MM.1S (cell line): ENCODE data around the gene HINT2.

ENCODE experiments used
- DNase-seq: peaks from one replicate; pipeline ENCODE4 v3.0.0-alpha.2; 2015
- H2AFZ ChIP-seq: fragments of 300-600 bp; sonication (generic); 2 replicates; pipeline ENCODE4 v1.6.0; 2016; ENCODE audit warnings: antibody characterized with exemption, low read length
- H3F3A ChIP-seq: fragments of 300-600 bp; sonication (generic); 2 replicates; pipeline ENCODE4 v1.6.1; 2016; ENCODE audit warnings: mild to moderate bottlenecking, antibody characterized with exemption, low read length, moderate library complexity, mixed read lengths; ENCODE audit not compliant: insufficient read depth
- H3K27ac ChIP-seq: fragments of 300-600 bp; sonication (generic); 2 replicates; pipeline ENCODE4 v1.5.1; 2016; ENCODE audit warnings: mild to moderate bottlenecking, low read length
- H3K27me3 ChIP-seq: fragments of 300-600 bp; sonication (generic); replicated peaks from 2 replicates; pipeline ENCODE4 v1.6.0; 2016; ENCODE audit warnings: low read length; ENCODE audit not compliant: insufficient read depth
- H3K36me3 ChIP-seq: fragments of 300-600 bp; sonication (generic); replicated peaks from 2 replicates; pipeline ENCODE4 v1.6.1; 2016; ENCODE audit warnings: mild to moderate bottlenecking, low read length, mixed read lengths; ENCODE audit not compliant: insufficient read depth
- H3K4me1 ChIP-seq: fragments of 300-600 bp; sonication (generic); 2 replicates; pipeline ENCODE4 v1.6.1; 2016; ENCODE audit warnings: low read length, mixed read lengths
- H3K4me2 ChIP-seq: fragments of 300-600 bp; sonication (generic); 2 replicates; pipeline ENCODE4 v1.6.0; 2016; ENCODE audit warnings: low read depth, low read length
- H3K4me3 ChIP-seq: fragments of 300-600 bp; sonication (generic); 2 replicates; pipeline ENCODE4 v1.5.1; 2016; ENCODE audit warnings: low read length, mixed read lengths
- H3K79me2 ChIP-seq: fragments of 300-600 bp; sonication (generic); 2 replicates; pipeline ENCODE4 v1.6.1; 2016; ENCODE audit warnings: mixed run types, low read length, mixed read lengths
- H3K9ac ChIP-seq: fragments of 300-600 bp; sonication (generic); 2 replicates; pipeline ENCODE4 v1.6.1; 2016; ENCODE audit warnings: low read length, mixed read lengths
- H3K9me2 ChIP-seq: fragments of 300-600 bp; sonication (generic); replicated peaks from 2 replicates; pipeline ENCODE4 v1.6.1; 2016; ENCODE audit warnings: mild to moderate bottlenecking, low read length, mixed read lengths; ENCODE audit not compliant: insufficient read depth
- H3K9me3 ChIP-seq: fragments of 300-600 bp; sonication (generic); replicated peaks from 2 replicates; pipeline ENCODE4 v1.6.1; 2016; ENCODE audit warnings: mild to moderate bottlenecking, low read length, mixed read lengths; ENCODE audit not compliant: insufficient read depth
- H4K20me1 ChIP-seq: fragments of 300-600 bp; sonication (generic); 2 replicates; pipeline ENCODE4 v1.6.1; 2016; ENCODE audit warnings: mild to moderate bottlenecking, low read length, moderate library complexity, mixed read lengths; ENCODE audit not compliant: insufficient read depth
- CTCF ChIP-seq: fragments of 300-600 bp; sonication (generic); IDR thresholded peaks from 2 replicates; pipeline ENCODE4 v1.5.1; 2016; ENCODE audit warnings: antibody characterized with exemption, low read length, mixed read lengths
- EZH2 ChIP-seq: fragments of 300-600 bp; sonication (generic); optimal IDR thresholded peaks from 2 replicates; pipeline ENCODE3; 2017; ENCODE audit warnings: low read depth, mild to moderate bottlenecking, antibody characterized with exemption, low read length, mixed read lengths
- EZH2phosphoT487 ChIP-seq: fragments of 300-600 bp; sonication (generic); IDR thresholded peaks from 2 replicates; pipeline ENCODE4 v1.6.1; 2018; ENCODE audit warnings: antibody characterized with exemption, low read length

The HINT2 gene

GRCh38 chr9:35814106-35814840 lies 569 bp downstream of the HINT2 start:
- peak; percentile 81 for DNase-seq
- peak overlapping the region; percentile 90 for H3K27ac ChIP-seq
- H3K9me2 ChIP-seq, result no peaks in the 10 kb centered on the region
- peaks cover 25% of the 10 kb centered on the region for H3K4me1 ChIP-seq
- H3F3A ChIP-seq, result peaks cover 30% of the 10 kb centered on the region; the same call in 1 of the 2 replicates
- no peaks in the 10 kb centered on the region for H3K36me3 ChIP-seq
- H4K20me1 ChIP-seq, result no peaks in the 10 kb centered on the region
- H3K27me3 ChIP-seq, result no peaks in the 10 kb centered on the region
- peak overlapping the region; percentile 90; the same call in 1 of the 2 replicates for H2AFZ ChIP-seq
- H3K4me3 ChIP-seq, result peak overlapping the region; percentile 90
- no peaks in the 10 kb centered on the region for H3K9me3 ChIP-seq
- TF ChIP-seq EZH2 (no peak), CTCF (peak; percentile 50), EZH2phosphoT487 (no peak)
- H3K4me2 ChIP-seq, result peak overlapping the region; percentile 66
- H3K9ac ChIP-seq, result peak overlapping the region; percentile 94
- no peaks in the 10 kb centered on the region for H3K79me2 ChIP-seq

GRCh38 chr9:35813434-35814105 lies 1.3 kb downstream of the HINT2 start:
- Histone ChIP-seq H3F3A (peaks cover 30% of the 10 kb centered on the region; the same call in 1 of the 2 replicates), H3K9ac (peak overlapping the region; percentile 94; the same call in 1 of the 2 replicates), H4K20me1 (no peaks in the 10 kb centered on the region), H3K27me3 (no peaks in the 10 kb centered on the region), H3K4me2 (peak overlapping the region; percentile 66), H3K9me2 (no peaks in the 10 kb centered on the region), H3K4me1 (peaks cover 25% of the 10 kb centered on the region), H3K4me3 (peak overlapping the region; percentile 90), H3K36me3 (no peaks in the 10 kb centered on the region), H3K27ac (no peak overlapping the region; the same call in 1 of the 2 replicates), H3K9me3 (no peaks in the 10 kb centered on the region), H2AFZ (no peak overlapping the region), H3K79me2 (no peaks in the 10 kb centered on the region)
- TF ChIP-seq EZH2phosphoT487 (no peak), CTCF (peak; percentile 30), EZH2 (no peak)
- DNase-seq, result no peak

GRCh38 chr9:35812025-35812602 lies 2.7 kb downstream of the HINT2 start, which contains the start of gene SPAG8:
Gene SPAG8 (minus strand): TSS chr9:35812262. CDS start chr9:35812147, 115 bp downstream.
- peak within 1 kb of the TSS; percentile 79 for H3K4me2 ChIP-seq
- H3F3A ChIP-seq, result peaks cover 30% of the 10 kb centered on the region; the same call in 1 of the 2 replicates
- peak within 1 kb of the TSS; percentile 73 for H2AFZ ChIP-seq
- H3K4me3 ChIP-seq, result peak within 1 kb of the TSS; percentile 57
- peaks cover 25% of the 10 kb centered on the region for H3K4me1 ChIP-seq
- H3K36me3 ChIP-seq, result no peaks in the 10 kb centered on the region
- peak; percentile 99 for DNase-seq
- H3K27me3 ChIP-seq, result no peaks in the 10 kb centered on the region
- peak within 1 kb of the TSS; percentile 53; the same call in 1 of the 2 replicates for H3K27ac ChIP-seq
- TF ChIP-seq EZH2phosphoT487 (no peak), CTCF (no peak), EZH2 (no peak)
- no peaks in the 10 kb centered on the region for H3K9me2 ChIP-seq
- H3K9me3 ChIP-seq, result no peaks in the 10 kb centered on the region
- H4K20me1 ChIP-seq, result no peaks in the 10 kb centered on the region
- no peaks in the 10 kb centered on the region for H3K79me2 ChIP-seq
- peak within 1 kb of the TSS; percentile 54 for H3K9ac ChIP-seq
